NB4 (cell line): ENCODE results near the gene PORCN.

Experiments
- POLR2A ChIP-seq: IDR thresholded peaks from 2 replicates; pipeline ENCODE4 v1.6.1; 2011; ENCODE audit warnings: mild to moderate bottlenecking; ENCODE audit not compliant: insufficient read length; ENCODE audit errors: extremely low read depth
- TF ChIP-seq, protein P1 (sequence below): IDR thresholded peaks from one replicate; pipeline ENCODE4 v1.5.1; 2012; ENCODE audit warnings: low read depth, low read length

GRCh38 chrX:48470833-48471118, 38.0 kb upstream of the PORCN start:
- TF ChIP-seq, protein P1, sequence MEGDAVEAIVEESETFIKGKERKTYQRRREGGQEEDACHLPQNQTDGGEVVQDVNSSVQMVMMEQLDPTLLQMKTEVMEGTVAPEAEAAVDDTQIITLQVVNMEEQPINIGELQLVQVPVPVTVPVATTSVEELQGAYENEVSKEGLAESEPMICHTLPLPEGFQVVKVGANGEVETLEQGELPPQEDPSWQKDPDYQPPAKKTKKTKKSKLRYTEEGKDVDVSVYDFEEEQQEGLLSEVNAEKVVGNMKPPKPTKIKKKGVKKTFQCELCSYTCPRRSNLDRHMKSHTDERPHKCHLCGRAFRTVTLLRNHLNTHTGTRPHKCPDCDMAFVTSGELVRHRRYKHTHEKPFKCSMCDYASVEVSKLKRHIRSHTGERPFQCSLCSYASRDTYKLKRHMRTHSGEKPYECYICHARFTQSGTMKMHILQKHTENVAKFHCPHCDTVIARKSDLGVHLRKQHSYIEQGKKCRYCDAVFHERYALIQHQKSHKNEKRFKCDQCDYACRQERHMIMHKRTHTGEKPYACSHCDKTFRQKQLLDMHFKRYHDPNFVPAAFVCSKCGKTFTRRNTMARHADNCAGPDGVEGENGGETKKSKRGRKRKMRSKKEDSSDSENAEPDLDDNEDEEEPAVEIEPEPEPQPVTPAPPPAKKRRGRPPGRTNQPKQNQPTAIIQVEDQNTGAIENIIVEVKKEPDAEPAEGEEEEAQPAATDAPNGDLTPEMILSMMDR, result no peak
- no peak for TF ChIP-seq POLR2A
